DOHH2 (cell line): ENCODE measurements around the gene TSSK6.

Source experiments
- CTCF ChIP-seq: fragments of 200-600 bp; sonication (generic); IDR thresholded peaks from one replicate; pipeline ENCODE4 v1.5.1; 2014; ENCODE audit warnings: antibody characterized with exemption, mild to moderate bottlenecking, low read depth, low read length; ENCODE audit not compliant: poor library complexity, severe bottlenecking
- EZH2phosphoT487 ChIP-seq: fragments of 200-600 bp; sonication (generic); IDR thresholded peaks from 2 replicates; pipeline ENCODE4 v1.6.1; 2017; ENCODE audit warnings: borderline replicate concordance, mild to moderate bottlenecking, antibody characterized with exemption, low read length, moderate library complexity, mixed read lengths

- TF ChIP-seq CTCF = no peak
- no peak for TF ChIP-seq EZH2phosphoT487
Measured at GRCh38 chr19:19548915-19549759, 33.8 kb upstream of the TSSK6 start.
